GM12891 (cell line): ENCODE data around the gene SOD2.

Source experiments
- PAX5 ChIP-seq: IDR thresholded peaks from 2 replicates; pipeline ENCODE4 v1.6.1; 2011; ENCODE audit warnings: low read length, moderate library complexity, mild to moderate bottlenecking; ENCODE audit not compliant: insufficient read depth, severe bottlenecking
- POLR2A ChIP-seq: IDR thresholded peaks from 2 replicates; pipeline ENCODE4 v1.6.1; 2011; ENCODE audit warnings: low read depth, low read length, control low read depth
- POLR2AphosphoS5 ChIP-seq: IDR thresholded peaks from 2 replicates; pipeline ENCODE4 v1.6.1; 2011; ENCODE audit warnings: low read depth, low read length, control low read depth
- SPI1 ChIP-seq: IDR thresholded peaks from 2 replicates; pipeline ENCODE4 v1.6.1; 2011; ENCODE audit warnings: low read depth, low read length, control low read depth
- TAF1 ChIP-seq: IDR thresholded peaks from 2 replicates; pipeline ENCODE4 v1.6.1; 2011; ENCODE audit warnings: low read depth, low read length, control low read depth

DNA sequence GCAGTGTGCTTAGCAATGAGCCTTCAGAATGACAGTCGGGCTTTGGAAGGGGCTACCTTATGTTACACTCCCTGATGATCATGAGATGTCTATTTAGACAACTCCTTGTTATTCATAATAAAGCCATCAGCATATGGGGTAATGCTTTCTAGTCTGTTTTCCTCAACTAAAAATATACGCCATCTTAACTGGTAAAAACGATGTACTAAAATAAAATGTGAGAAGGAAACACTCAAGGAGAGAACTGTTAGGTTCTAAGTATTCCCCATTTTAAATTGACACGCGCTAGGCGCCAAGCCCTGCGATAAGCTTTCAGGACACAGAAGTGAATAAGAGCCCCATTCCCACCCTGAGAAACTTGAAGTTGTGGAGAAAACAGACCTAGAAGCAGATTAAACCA lies 43.6 kb downstream of the SOD2 start:
- TF ChIP-seq TAF1 (no peak), POLR2A (no peak), SPI1 (no peak), POLR2AphosphoS5 (no peak), PAX5 (no peak)
